Stomach (tissue), 4 donors: ENCODE results near the gene PHF2.

Experiments
- CTCF ChIP-seq, 7 experiments: fragments of 450-650 bp in 4 of 7; fragments of 200-600 bp in 3 of 7; sonication (generic) in 3 of 7; IDR thresholded peaks; one replicate each; pipeline ENCODE4 v1.5.1; 2016 to 2019; ENCODE audit warnings: antibody characterized with exemption in 7 of 7, control low read depth in 2 of 7, mild to moderate bottlenecking in 1 of 7
- POLR2A ChIP-seq, 4 donors: fragments of 450-650 bp; IDR thresholded peaks; one replicate each; pipeline ENCODE4 v1.6.1; 2016; ENCODE audit warnings: antibody characterized with exemption in 4 of 4, control low read depth in 2 of 4, mild to moderate bottlenecking in 1 of 4, moderate library complexity in 1 of 4
- POLR2AphosphoS5 ChIP-seq, 3 donors: sonication (generic); formaldehyde crosslinking; IDR thresholded peaks; one replicate each; pipeline ENCODE4 v1.6.1; 2016; ENCODE audit warnings: antibody characterized with exemption in 3 of 3

GRCh38 chr9:93711002-93711401 is 134.6 kb downstream of the PHF2 start:
- TF ChIP-seq CTCF (IDR thresholded peaks at IDR 0.05) (no peak), POLR2AphosphoS5 (IDR thresholded peaks at IDR 0.05) (no peak), POLR2A (IDR thresholded peaks at IDR 0.05) (no peak)
